HG03442 (cell line): ENCODE measurements around the gene HOXC5.
"Not testable (repeated sequence)": the region's sequence is repeated elsewhere in the genome, so short reads cannot be mapped to it uniquely, and the experiment has no call there.

Experiments used
- ATAC-seq: cut with Tn5 transposase; IDR thresholded peaks from one replicate; pipeline ENCODE4 v1.9.1; 2021; ENCODE audit warnings: mild to moderate bottlenecking, moderate library complexity; ENCODE audit not compliant: unreplicated experiment

The HOXC5 gene

GRCh38 chr12:54032086-54032619 lies 697 bp upstream of the HOXC5 start:
- ATAC-seq, result no peak

- no peak for ATAC-seq
Observed at GRCh38 chr12:54033106-54033979, 493 bp downstream of the HOXC5 start.

GRCh38 chr12:54033980-54034784 lies 1.3 kb downstream of the HOXC5 start:
- ATAC-seq, result no peak

GRCh38 chr12:54034785-54035310 lies 2.0 kb downstream of the HOXC5 start:
- ATAC-seq, result no peak

- ATAC-seq, result no peak
Observed at GRCh38 chr12:54035568-54036264, 2.9 kb downstream of the HOXC5 start.

GRCh38 chr12:54036620-54037359 lies 3.9 kb downstream of the HOXC5 start:
- ATAC-seq, result no peak

- ATAC-seq, result no peak
Observed at GRCh38 chr12:54037360-54038283, 4.8 kb downstream of the HOXC5 start.

GRCh38 chr12:54038284-54038870 lies 5.5 kb downstream of the HOXC5 start:
- no peak for ATAC-seq

- ATAC-seq, result no peak
Observed at GRCh38 chr12:54038871-54039414, 6.1 kb downstream of the HOXC5 start.

- ATAC-seq, result no peak
Observed at GRCh38 chr12:54039417-54040147, 6.7 kb downstream of the HOXC5 start.

GRCh38 chr12:54040148-54040494 lies 7.3 kb downstream of the HOXC5 start:
- no peak for ATAC-seq

GRCh38 chr12:54040648-54041047 lies 7.8 kb downstream of the HOXC5 start:
- ATAC-seq, result no peak

GRCh38 chr12:54041097-54041690 lies 8.3 kb downstream of the HOXC5 start:
- ATAC-seq, result no peak

- ATAC-seq, result not testable (repeated sequence)
Observed at GRCh38 chr12:54042033-54042432, 9.2 kb downstream of the HOXC5 start.

- ATAC-seq, result no peak
Observed at GRCh38 chr12:54042970-54043853, 10.4 kb downstream of the HOXC5 start.

- ATAC-seq, result no peak
Observed at GRCh38 chr12:54044425-54045103, 11.7 kb downstream of the HOXC5 start.
